Activated T-helper 2 cell treated with anti-CD3 and anti-CD28 coated beads, Interferon-gamma antibody, Interleukin-2, Interleukin-4, amounts not matched to agents 10 μg/mL and 5 μg/mL and 100 μg/mL, durations not matched to agents 14 hours and 24 hours and 36 hours (primary cell): ENCODE results near the gene RAB6B. TPM values are rescaled to one million over a fixed set of nuclear protein-coding genes. Genes with fewer than 3 reads are reported as not detected.

Experiments used
- DNase-seq: peaks from one replicate; pipeline ENCODE4 v3.0.0; 2021; ENCODE audit warnings: low spot score
- H3K27ac Mint-ChIP-seq: one replicate; pipeline ENCODE4 v1.8.0; 2021; ENCODE audit warnings: mixed read lengths
- H3K27me3 Mint-ChIP-seq: one replicate; pipeline ENCODE4 v1.8.0; 2021; ENCODE audit warnings: low read depth, mixed read lengths
- H3K36me3 Mint-ChIP-seq: one replicate; pipeline ENCODE4 v1.8.0; 2021; ENCODE audit warnings: low read depth, mixed read lengths
- H3K4me1 Mint-ChIP-seq: one replicate; pipeline ENCODE4 v1.8.0; 2021; ENCODE audit warnings: low read depth, mixed read lengths
- H3K4me3 Mint-ChIP-seq: one replicate; pipeline ENCODE4 v1.8.0; 2021; ENCODE audit warnings: low read depth, mild to moderate bottlenecking, moderate library complexity, mixed read lengths
- H3K9me3 Mint-ChIP-seq: one replicate; pipeline ENCODE4 v1.8.0; 2021; ENCODE audit warnings: mixed read lengths
- intact Hi-C: fragments of 100-400 bp; cut with micrococcal nuclease; formaldehyde crosslinking; loops from one replicate; pipeline ENCODE4 v1.15.1; 2023
- total RNA-seq: library from RNA; stranded (reverse); gene quantifications from 2 replicates; pipeline ENCODE4 v1.2.3, GENCODE V29; 2022

Gene RAB6B
- total RNA-seq, 1 donor from 2014 or later: 7.6 TPM

GRCh38 chr3:133775309-133775708 is 120.4 kb downstream of the RAB6B start:
- intact Hi-C loops: no loop called here
- Mint-ChIP-seq H3K36me3 (no peaks in the 10 kb centered on the region), H3K27me3 (peaks cover 1% of the 10 kb centered on the region), H3K27ac (no peak overlapping the region), H3K4me1 (no peaks in the 10 kb centered on the region), H3K4me3 (no peak overlapping the region), H3K9me3 (no peaks in the 10 kb centered on the region)
- DNase-seq: no peak

Other genes with a start within 250 kb of the RAB6B start
- gene TOPBP1, start 233.9 kb downstream of the RAB6B start, total RNA-seq: 90.6 and 91.2 TPM in 2 replicates
- 0.11 and 0.25 TPM in 2 replicates for gene TF, start 149.5 kb downstream of the RAB6B start, total RNA-seq
- 91.5 and 92.1 TPM in 2 replicates for gene SRPRB, start 90.1 kb downstream of the RAB6B start, total RNA-seq
- not detected in 2 replicates for gene SLCO2A1, start 134.0 kb upstream of the RAB6B start, total RNA-seq